Loucy (cell line): ENCODE results near the gene MYOF.

Experiments
- CTCF ChIP-seq: fragments of 200-600 bp; sonication (generic); conservative IDR thresholded peaks from 2 replicates; pipeline ENCODE4 v1.5.1; 2014; ENCODE audit warnings: mild to moderate bottlenecking, antibody characterized with exemption, low read length
- EZH2phosphoT487 ChIP-seq: fragments of 200-600 bp; IDR thresholded peaks from 2 replicates; pipeline ENCODE4 v1.6.1; 2018; ENCODE audit warnings: antibody characterized with exemption, mild to moderate bottlenecking, moderate library complexity, borderline replicate concordance

- no peak for TF ChIP-seq CTCF
- TF ChIP-seq EZH2phosphoT487 = no peak
Measured at GRCh38 chr10:93456480-93456879, 25.7 kb downstream of the MYOF start.
